ENCODE results near the gene TBC1D19.
"Not testable (repeated sequence)": the region's sequence is repeated elsewhere in the genome, so short reads cannot be mapped to it uniquely, and the experiment has no call there.

The TBC1D19 gene

DNA sequence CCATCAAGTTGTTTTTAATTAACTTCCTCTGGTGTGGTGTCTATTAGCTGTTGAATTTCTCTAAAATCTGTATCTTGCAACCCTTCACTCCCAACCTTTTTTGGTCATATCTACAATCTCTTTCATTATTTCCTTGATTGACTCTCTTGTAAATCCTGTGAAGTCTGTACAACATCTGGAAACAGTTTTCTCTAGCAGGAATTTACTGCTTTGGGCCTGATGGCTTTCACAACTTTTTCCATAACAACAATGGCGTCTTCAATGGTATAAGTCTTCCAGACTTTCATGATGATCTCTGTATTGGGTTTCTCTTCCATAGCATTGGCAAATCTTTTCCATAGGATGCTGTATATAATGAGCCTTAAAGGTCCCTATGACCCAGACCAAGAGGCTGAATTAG, 49.0 kb downstream of the TBC1D19 start:
- H3K4me3 ChIP-seq (ENCODE audit: control insufficient read depth, low read depth, low read length): no peak overlapping the region
- no peak for TF ChIP-seq CTCF (conservative IDR thresholded peaks at IDR 0.05; ENCODE audit: control insufficient read depth, insufficient read depth, low read depth, low read length)
- DNase-seq (ENCODE audit: low read depth): no peak

GRCh38 chr4:26634237-26634636, 50.4 kb downstream of the TBC1D19 start:
- no peak for DNase-seq (ENCODE audit: low read depth)
- TF ChIP-seq CTCF (conservative IDR thresholded peaks at IDR 0.05; ENCODE audit: control insufficient read depth, insufficient read depth, low read depth, low read length): no peak
- no peak overlapping the region for H3K4me3 ChIP-seq (ENCODE audit: control insufficient read depth, low read depth, low read length)

DNA sequence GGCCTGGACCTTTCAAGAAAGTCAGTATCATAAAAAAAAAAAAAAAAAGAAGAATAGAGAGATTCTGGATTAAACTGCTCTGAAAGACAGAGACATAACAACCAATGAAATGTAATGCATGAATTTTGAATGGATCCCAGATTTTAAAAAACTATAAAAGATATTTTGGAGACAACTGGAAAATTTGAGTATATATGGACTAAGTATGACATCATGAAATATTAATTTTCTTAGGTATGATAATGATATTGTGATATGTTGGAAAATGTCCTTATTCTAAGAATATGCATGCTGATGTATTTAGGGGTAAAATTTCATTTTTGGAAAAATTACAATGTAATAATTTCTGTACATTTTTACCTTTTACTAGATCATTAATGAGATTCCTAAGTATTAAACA, 52.6 kb downstream of the TBC1D19 start:
- DNase-seq (ENCODE audit: low read depth): no peak
- H3K4me3 ChIP-seq (ENCODE audit: control insufficient read depth, low read depth, low read length): no peak overlapping the region
- TF ChIP-seq CTCF (conservative IDR thresholded peaks at IDR 0.05; ENCODE audit: control insufficient read depth, insufficient read depth, low read depth, low read length): no peak

GRCh38 chr4:26640639-26641038, 56.8 kb downstream of the TBC1D19 start:
- not testable (repeated sequence) for DNase-seq (ENCODE audit: low read depth); H3K4me3 ChIP-seq (ENCODE audit: control insufficient read depth, low read depth, low read length)

DNA sequence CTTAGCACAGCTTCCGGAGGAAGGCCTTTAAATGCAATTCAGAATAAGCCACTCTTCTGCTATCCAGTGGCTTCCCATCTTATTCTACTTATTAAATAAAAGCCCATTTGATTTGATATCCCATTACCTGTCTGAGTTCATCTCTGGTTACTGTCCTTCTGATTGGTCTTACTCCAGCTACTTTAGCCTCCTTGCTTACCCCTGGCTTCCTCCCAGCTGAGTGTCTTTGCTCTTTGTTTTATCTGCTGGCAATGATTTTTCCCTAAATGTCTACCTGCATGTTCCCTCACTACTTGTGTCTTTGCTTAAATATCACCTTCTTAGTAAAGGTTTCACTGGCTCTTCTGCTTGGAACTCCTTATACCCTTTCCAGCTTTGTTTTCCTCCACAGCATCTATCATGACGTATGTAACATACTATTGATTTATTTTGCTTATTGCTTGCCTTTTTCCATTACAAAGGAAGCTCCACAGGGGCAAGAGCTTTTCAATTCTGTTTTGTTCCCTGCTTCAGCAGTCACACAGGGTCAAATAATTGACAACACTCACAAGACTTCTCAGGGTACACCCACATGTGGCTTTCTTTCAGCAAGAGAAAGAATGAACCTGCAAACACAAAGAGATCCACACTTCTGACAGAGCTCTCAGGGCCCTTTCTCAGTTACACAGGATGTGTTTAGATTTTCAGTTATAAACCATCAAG, 63.8 kb downstream of the TBC1D19 start:
- TF ChIP-seq CTCF (conservative IDR thresholded peaks at IDR 0.05; ENCODE audit: control insufficient read depth, insufficient read depth, low read depth, low read length): no peak
- no peak for DNase-seq (ENCODE audit: low read depth)

GRCh38 chr4:26648260-26648659, 64.4 kb downstream of the TBC1D19 start:
- H3K4me3 ChIP-seq (ENCODE audit: control insufficient read depth, low read depth, low read length): no peak overlapping the region
- TF ChIP-seq CTCF (conservative IDR thresholded peaks at IDR 0.05; ENCODE audit: control insufficient read depth, insufficient read depth, low read depth, low read length): no peak
- DNase-seq (ENCODE audit: low read depth): no peak

More for the DNA sequence above, 63.8 kb downstream of the TBC1D19 start:
- no peak overlapping the region for H3K4me3 ChIP-seq (ENCODE audit: control insufficient read depth, low read depth, low read length)

DNA sequence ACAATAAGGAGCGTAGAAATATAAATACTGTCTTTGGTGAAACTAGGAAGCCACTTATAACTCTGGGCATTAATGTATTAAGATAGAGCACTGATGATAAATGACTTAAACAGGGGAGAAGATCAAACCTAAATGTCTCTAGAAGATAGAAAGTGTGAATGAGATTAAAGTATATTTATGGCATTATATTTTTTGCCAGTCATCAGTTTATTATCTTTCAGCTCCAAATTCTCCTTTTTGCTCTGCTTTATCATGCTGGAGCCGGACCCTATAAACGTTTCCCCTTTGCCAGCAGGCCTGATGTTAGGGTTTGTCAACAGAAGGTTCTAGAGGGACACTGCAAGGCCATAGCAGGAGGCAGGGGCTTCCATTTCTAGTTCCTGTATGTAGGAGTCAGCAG, 76.4 kb downstream of the TBC1D19 start:
- no peak overlapping the region for H3K4me3 ChIP-seq (ENCODE audit: control insufficient read depth, low read depth, low read length)
- DNase-seq (ENCODE audit: low read depth): no peak
- TF ChIP-seq CTCF (conservative IDR thresholded peaks at IDR 0.05; ENCODE audit: control insufficient read depth, insufficient read depth, low read depth, low read length): no peak

Measured in fibroblast of mammary gland (primary cell).